Tibial nerve (tissue), 4 donors: ENCODE measurements around the gene FAHD2A. TPM values are rescaled to one million over a fixed set of nuclear protein-coding genes. Genes with fewer than 3 reads are reported as not detected.
"Not testable (repeated sequence)": the region's sequence is repeated elsewhere in the genome, so short reads cannot be mapped to it uniquely, and the experiment has no call there.

Source experiments
- DNase-seq, 2 donors: peaks; one replicate each; pipeline ENCODE4 v3.0.0-alpha.2; 2019; ENCODE audit warnings: low spot score in 2 of 2
- H3K27ac ChIP-seq, 4 donors: fragments of 200-600 bp; sonication (generic) in 3 of 4; one replicate each; pipeline ENCODE4 v1.5.1; 2017 to 2019; ENCODE audit warnings: mild to moderate bottlenecking in 1 of 4
- H3K27me3 ChIP-seq, 2 donors: fragments of 200-600 bp; sonication (generic) in 1 of 2; one replicate each; pipeline versions ENCODE4 v1.5.1 to v1.6.0; 2017 to 2019
- H3K36me3 ChIP-seq, 3 donors: fragments of 200-600 bp; sonication (generic); one replicate each; pipeline ENCODE4 v1.5.1; 2018 to 2019
- H3K4me1 ChIP-seq, 4 donors: fragments of 200-600 bp; sonication (generic) in 3 of 4; one replicate each; pipeline ENCODE4 v1.5.1; 2017 to 2019
- H3K4me3 ChIP-seq, 4 donors: fragments of 200-600 bp; sonication (generic) in 3 of 4; one replicate each; pipeline ENCODE4 v1.5.1; 2017 to 2019; ENCODE audit warnings: mild to moderate bottlenecking in 1 of 4, moderate library complexity in 1 of 4
- H3K9me3 ChIP-seq, 4 donors: fragments of 200-600 bp; sonication (generic) in 3 of 4; one replicate each; pipeline ENCODE4 v1.5.1; 2017 to 2019
- WGBS, 2 donors: methylation state at CpG; one replicate each; pipeline ENCODE4 v1.1.5; 2018; 5-methylcytosine and 5-hydroxymethylcytosine counted together
- small RNA-seq: library from RNA; depleted of rRNA; stranded (forward); fragments of <200 nt; gene quantifications from one replicate; pipeline ENCODE3, GENCODE V24; 2016
- total RNA-seq, 4 donors: library from RNA; depleted of rRNA; stranded (reverse); fragments of >200 nt; gene quantifications; one replicate each; pipeline ENCODE4 v1.1.0, GENCODE V29; 2016

Gene FAHD2A
- total RNA-seq, 4 donors from 2014 or later, result 21.0 to 34.5 (median 24.8) TPM

DNA sequence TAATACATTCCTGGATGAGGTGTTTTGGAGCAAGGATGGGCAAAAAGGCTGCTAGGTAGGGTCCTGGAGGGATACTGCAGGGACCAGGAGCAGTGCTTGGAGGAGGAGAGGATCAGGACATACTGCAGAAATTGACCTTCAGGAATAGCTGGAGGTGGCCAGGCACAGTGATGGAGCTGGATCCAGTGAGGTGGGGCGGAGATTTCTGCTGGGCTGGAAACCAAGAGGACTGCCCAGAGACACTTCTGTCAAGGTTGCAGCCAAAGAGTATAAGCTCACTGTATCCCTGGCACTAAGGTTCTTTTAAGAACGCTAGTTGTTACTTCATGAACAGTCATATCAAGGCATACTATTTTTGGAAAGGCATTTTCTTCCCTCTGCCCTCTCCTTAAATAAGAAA is 42.8 kb downstream of the FAHD2A start:
- not testable (repeated sequence) for H3K27me3 ChIP-seq, H3K4me1 ChIP-seq, H3K27ac ChIP-seq, H3K9me3 ChIP-seq, H3K36me3 ChIP-seq, DNase-seq, H3K4me3 ChIP-seq
- no CpG with 5 or more reads among the region's 2 CpGs for WGBS, 2 donors

DNA sequence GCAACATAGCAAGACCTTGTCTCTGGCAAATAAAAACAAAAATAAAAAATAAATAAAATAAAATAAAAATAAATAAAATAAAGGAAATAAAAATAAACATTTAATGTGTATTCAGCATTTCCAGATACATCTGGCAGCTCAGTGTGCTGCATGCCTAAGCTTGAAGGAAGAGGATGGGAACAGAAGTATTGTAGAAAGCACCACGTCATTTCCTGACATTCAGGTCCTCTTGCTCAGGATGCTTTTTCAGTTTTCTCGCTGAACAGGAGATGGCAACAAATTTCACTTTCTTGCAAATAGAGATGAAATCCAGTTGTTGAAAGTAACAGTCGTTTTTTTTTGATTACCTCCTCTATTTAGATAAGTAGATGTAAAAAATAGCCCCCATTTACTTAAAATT is 60.8 kb downstream of the FAHD2A start:
- not testable (repeated sequence) for DNase-seq, H3K27me3 ChIP-seq, H3K9me3 ChIP-seq, H3K4me3 ChIP-seq, H3K36me3 ChIP-seq, H3K27ac ChIP-seq, H3K4me1 ChIP-seq
- no CpG with 5 or more reads among the region's 3 CpGs for WGBS, 2 donors

Small RNA genes lying within 50 kb of the gene (small RNA-seq; reads per million reads assigned to genes)
- gene AC133104.2, result not detected

Other genes with a start within 250 kb of the FAHD2A start
- 10 to 100 TPM; 19.4 to 24.1 (median 22.2) TPM for gene ZNF514, start 242.9 kb upstream of the FAHD2A start, total RNA-seq
- gene ZNF2, start 236.9 kb upstream of the FAHD2A start, total RNA-seq, result 1 to 10 TPM; 3.9 to 5.7 (median 4.9) TPM
- 10 to 100 TPM in 3 of 4 donors, 1 to 10 TPM in 1; 7.7 to 21.2 (median 14.7) TPM for gene ZNF892, start 195.2 kb upstream of the FAHD2A start, total RNA-seq
- gene PROM2, start 128.3 kb upstream of the FAHD2A start, total RNA-seq, result 10 to 100 TPM in 1 of 4 donors, 1 to 10 TPM in 3; 2.2 to 12.3 (median 5.3) TPM
- 10 to 100 TPM; 35.1 to 90.8 (median 50.2) TPM for gene KCNIP3, start 105.4 kb upstream of the FAHD2A start, total RNA-seq
- not detected for gene TRIM43B, start 82.0 kb downstream of the FAHD2A start, total RNA-seq
- gene TRIM43, start 189.3 kb downstream of the FAHD2A start, total RNA-seq, result not detected